Endothelial cell of umbilical vein (primary cell): Measurements from ENCODE around the gene SYT2. TPM values are rescaled to one million over a fixed set of nuclear protein-coding genes. Genes with fewer than 3 reads are reported as not detected.
"Not testable (repeated sequence)": the region's sequence is repeated elsewhere in the genome, so short reads cannot be mapped to it uniquely, and the experiment has no call there.

Source experiments
- BruUV-seq: library from RNA; stranded (reverse); fragments of 400-500 nt; replicated peaks from 2 replicates; lab custom pipeline; 2021; lab: Mats Ljungman, UMichigan
- CTCF ChIA-PET: fragments of 300-600, 350-600 bp; sonication (Branson Sonifier 250); formaldehyde crosslinking; loops from one replicate; lab custom pipeline; 2021; ENCODE audit warnings: antibody characterized with exemption, inconsistent platforms; lab: Charles Lee
- POLR2A ChIA-PET: fragments of 300-600, 350-600 bp; sonication (Branson Sonifier 250); formaldehyde crosslinking; loops from one replicate; lab custom pipeline; 2021; ENCODE audit warnings: antibody characterized with exemption, inconsistent platforms; lab: Charles Lee
- DNase-seq: peaks from one replicate; pipeline ENCODE4 v3.0.0-alpha.2; 2011; ENCODE audit warnings: low read depth, low spot score
- FAIRE-seq: peaks from 2 replicates; lab custom pipeline; 2011; peaks lifted over from hg19 to GRCh38; lab: Jason Lieb, UNC
- H2AFZ ChIP-seq: 2 replicates; pipeline ENCODE4 v1.6.0; 2012; ENCODE audit warnings: low read depth, low read length, control low read depth, inconsistent platforms
- H3K27ac ChIP-seq: 2 replicates; pipeline ENCODE4 v1.5.1; 2011; ENCODE audit warnings: low read depth, mild to moderate bottlenecking, control low read depth, low read length, moderate library complexity; ENCODE audit not compliant: insufficient read depth
- H3K27me3 ChIP-seq, 2 experiments: 2 replicates each; pipeline versions ENCODE4 v1.6.0 to v1.6.1; 2011; ENCODE audit warnings: low read length in 2 of 2, mixed read lengths in 1 of 2; ENCODE audit not compliant: control insufficient read depth in 2 of 2, insufficient read depth in 2 of 2
- H3K36me3 ChIP-seq, 2 experiments: 2 replicates in 1 of 2; 3 replicates in 1 of 2; pipeline ENCODE4 v1.5.1; 2011; ENCODE audit warnings: low read length in 2 of 2, mild to moderate bottlenecking in 1 of 2, moderate library complexity in 1 of 2; ENCODE audit not compliant: control insufficient read depth in 2 of 2, insufficient read depth in 2 of 2; ENCODE audit errors: extremely low read depth in 1 of 2
- H3K4me1 ChIP-seq: 3 replicates; pipeline ENCODE4 v1.5.1; 2011; ENCODE audit warnings: mild to moderate bottlenecking, low read length; ENCODE audit not compliant: control insufficient read depth, insufficient read depth; ENCODE audit errors: extremely low read depth
- H3K4me2 ChIP-seq: 2 replicates; pipeline ENCODE4 v1.6.1; 2011; ENCODE audit warnings: low read length, control low read depth, mixed read lengths; ENCODE audit not compliant: insufficient read depth
- H3K4me3 ChIP-seq, 3 experiments: fragments of 200-600 bp in 1 of 3; sonication (generic), shearing (Covaris generic) in 1 of 3; replicated peaks in 1 of 3; 2 replicates each; pipeline ENCODE4 v1.5.1; 2011 to 2016; ENCODE audit warnings: control low read depth in 3 of 3, low read length in 3 of 3, mild to moderate bottlenecking in 2 of 3, inconsistent platforms in 1 of 3, low read depth in 1 of 3, moderate library complexity in 1 of 3; ENCODE audit not compliant: insufficient read depth in 1 of 3
- H3K79me2 ChIP-seq: 2 replicates; pipeline ENCODE4 v1.6.0; 2012; ENCODE audit warnings: low read length, inconsistent platforms; ENCODE audit not compliant: control insufficient read depth, insufficient read depth
- H3K9ac ChIP-seq: replicated peaks from 2 replicates; pipeline ENCODE3; 2011; ENCODE audit warnings: low read length, control low read depth; ENCODE audit not compliant: insufficient read depth; ENCODE audit errors: extremely low read depth
- H3K9me1 ChIP-seq: replicated peaks from 3 replicates; pipeline ENCODE4 v1.6.0; 2011; ENCODE audit warnings: mild to moderate bottlenecking, low read length; ENCODE audit not compliant: control insufficient read depth, insufficient read depth; ENCODE audit errors: extremely low read depth
- H3K9me3 ChIP-seq: replicated peaks from 2 replicates; pipeline ENCODE4 v1.5.1; 2012; ENCODE audit warnings: low read length, inconsistent platforms; ENCODE audit not compliant: control insufficient read depth, insufficient read depth
- H4K20me1 ChIP-seq: replicated peaks from 2 replicates; pipeline ENCODE3; 2011; ENCODE audit warnings: mild to moderate bottlenecking, low read length; ENCODE audit not compliant: control insufficient read depth, insufficient read depth; ENCODE audit errors: extremely low read depth
- EZH2 ChIP-seq: IDR thresholded peaks from 2 replicates; pipeline ENCODE4 v1.6.1; 2012; ENCODE audit warnings: borderline replicate concordance, low read depth, mild to moderate bottlenecking, moderate library complexity, low read length, inconsistent platforms; ENCODE audit not compliant: severe bottlenecking
- FOS ChIP-seq: IDR thresholded peaks from 2 replicates; pipeline ENCODE4 v1.6.1; 2011; ENCODE audit warnings: mild to moderate bottlenecking, low read length, moderate library complexity, borderline replicate concordance; ENCODE audit not compliant: insufficient read depth
- GATA2 ChIP-seq: IDR thresholded peaks from 2 replicates; pipeline ENCODE4 v1.7.0; 2011; ENCODE audit warnings: low read depth, mild to moderate bottlenecking, moderate library complexity, mixed read lengths, low read length; ENCODE audit not compliant: insufficient read length, insufficient read depth
- JUN ChIP-seq: IDR thresholded peaks from 2 replicates; pipeline ENCODE4 v1.6.1; 2011; ENCODE audit warnings: borderline replicate concordance, low read depth; ENCODE audit not compliant: insufficient read length, insufficient read depth
- MYC ChIP-seq: IDR thresholded peaks from one replicate; pipeline ENCODE4 v1.6.1; 2011; ENCODE audit warnings: mild to moderate bottlenecking, low read depth, low read length
- POLR2A ChIP-seq: IDR thresholded peaks from 2 replicates; pipeline ENCODE4 v1.6.1; 2012; ENCODE audit warnings: low read depth, mild to moderate bottlenecking, control low read depth, low read length
- POLR2AphosphoS5 ChIP-seq: IDR thresholded peaks from 2 replicates; pipeline ENCODE4 v1.6.1; 2012; ENCODE audit warnings: low read depth, mild to moderate bottlenecking, control low read depth, low read length, moderate library complexity; ENCODE audit not compliant: insufficient read depth
- dilution Hi-C: fragments of 300-500 bp; cut with MboI; formaldehyde crosslinking; loops from one replicate; pipeline ENCODE4 v1.15.0; 2019; ENCODE audit warnings: low sequenced_read_pairs; ENCODE audit not compliant: extremely low pct_ligation_motif_present
- intact Hi-C: fragments of 100-400 bp; cut with micrococcal nuclease; formaldehyde crosslinking; loops from one replicate; pipeline ENCODE4 v1.10.0; 2022
- polyA plus RNA-seq, 4 experiments: library from polyadenylated mRNA; depleted of rRNA in 3 of 4; stranded (reverse) in 3 of 4; unstranded in 1 of 4; fragments of >200 nt; gene quantifications; 2 replicates each; pipeline versions ENCODE4 v1.2.1 to v1.2.3, GENCODE V29; 2011 to 2012; ENCODE audit warnings: missing spikeins in 1 of 4
- total RNA-seq: library from RNA; stranded (reverse); gene quantifications from 2 replicates; pipeline ENCODE4 v1.2.3, GENCODE V29; 2021
- TF ChIP-seq, protein P1 (sequence below), 2 donors: IDR thresholded peaks; 1 replicate in 1 of 2; 2 replicates in 1 of 2; pipeline ENCODE4 v1.5.1; 2011; ENCODE audit warnings: low read length in 2 of 2, mild to moderate bottlenecking in 2 of 2, moderate library complexity in 2 of 2, control low read depth in 1 of 2, inconsistent platforms in 1 of 2, low read depth in 1 of 2; ENCODE audit not compliant: insufficient read depth in 1 of 2; ENCODE audit errors: extremely low read depth in 1 of 2
- TF ChIP-seq, protein P2 (sequence below): IDR thresholded peaks from 2 replicates; pipeline ENCODE4 v1.6.1; 2011; ENCODE audit not compliant: insufficient read depth, insufficient read length

Gene SYT2
- total and polyA plus RNA-seq, 2 donors (not counting 3 experiments of a cell fraction or from before 2014, with no cell fraction given), result not detected

GRCh38 chr1:202716654-202717053, 6.4 kb upstream of the SYT2 start:
- no peak overlapping the region for H3K4me3 ChIP-seq
- dilution Hi-C loops, result no loop called here
- POLR2A ChIA-PET, result no interaction called here
- DNase-seq, result no peak
- no peak overlapping the region for H2AFZ ChIP-seq
- no peak for FAIRE-seq
- no peak overlapping the region for H3K27ac ChIP-seq
- CTCF ChIA-PET, result interaction anchor here (1.5 to 4.7 kb wide), 3 partner anchors 215 to 528 kb away, joined by 8 to 18 read pairs (median 13); no protein-coding TSS in a partner anchor
- peaks cover 9 to 20% of the 10 kb centered on the region in 2 experiments for H3K27me3 ChIP-seq
- H4K20me1 ChIP-seq, result no peaks in the 10 kb centered on the region
- no peaks in the 10 kb centered on the region for H3K79me2 ChIP-seq
- H3K4me1 ChIP-seq, result peaks cover 13% of the 10 kb centered on the region
- H3K9me3 ChIP-seq, result no peaks in the 10 kb centered on the region
- no peak for TF ChIP-seq FOS
- TF ChIP-seq MYC, result no peak
- TF ChIP-seq EZH2, result no peak
- TF ChIP-seq, protein P1, sequence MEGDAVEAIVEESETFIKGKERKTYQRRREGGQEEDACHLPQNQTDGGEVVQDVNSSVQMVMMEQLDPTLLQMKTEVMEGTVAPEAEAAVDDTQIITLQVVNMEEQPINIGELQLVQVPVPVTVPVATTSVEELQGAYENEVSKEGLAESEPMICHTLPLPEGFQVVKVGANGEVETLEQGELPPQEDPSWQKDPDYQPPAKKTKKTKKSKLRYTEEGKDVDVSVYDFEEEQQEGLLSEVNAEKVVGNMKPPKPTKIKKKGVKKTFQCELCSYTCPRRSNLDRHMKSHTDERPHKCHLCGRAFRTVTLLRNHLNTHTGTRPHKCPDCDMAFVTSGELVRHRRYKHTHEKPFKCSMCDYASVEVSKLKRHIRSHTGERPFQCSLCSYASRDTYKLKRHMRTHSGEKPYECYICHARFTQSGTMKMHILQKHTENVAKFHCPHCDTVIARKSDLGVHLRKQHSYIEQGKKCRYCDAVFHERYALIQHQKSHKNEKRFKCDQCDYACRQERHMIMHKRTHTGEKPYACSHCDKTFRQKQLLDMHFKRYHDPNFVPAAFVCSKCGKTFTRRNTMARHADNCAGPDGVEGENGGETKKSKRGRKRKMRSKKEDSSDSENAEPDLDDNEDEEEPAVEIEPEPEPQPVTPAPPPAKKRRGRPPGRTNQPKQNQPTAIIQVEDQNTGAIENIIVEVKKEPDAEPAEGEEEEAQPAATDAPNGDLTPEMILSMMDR (IDR thresholded peaks at IDR 0.05; ENCODE audit: extremely low read depth in 1 of 2, insufficient read depth in 1 of 2, low read depth in 1 of 2, low read length in 2 of 2), result no peak
- TF ChIP-seq POLR2AphosphoS5, result no peak
- TF ChIP-seq GATA2, result no peak
- no peak for TF ChIP-seq JUN
- no peak for TF ChIP-seq POLR2A
- TF ChIP-seq, protein P2, sequence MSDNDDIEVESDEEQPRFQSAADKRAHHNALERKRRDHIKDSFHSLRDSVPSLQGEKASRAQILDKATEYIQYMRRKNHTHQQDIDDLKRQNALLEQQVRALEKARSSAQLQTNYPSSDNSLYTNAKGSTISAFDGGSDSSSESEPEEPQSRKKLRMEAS, result no peak
- no peak overlapping the region for H3K9ac ChIP-seq
- no peaks in the 10 kb centered on the region for H3K9me1 ChIP-seq
- H3K36me3 ChIP-seq, result no peaks in the 10 kb centered on the region
- H3K4me2 ChIP-seq, result no peak overlapping the region
- BruUV-seq, result no TSS peak
- intact Hi-C loops, result loop anchor here (5.0 kb wide), 1 partner anchor 54 kb away; no protein-coding TSS in a partner anchor

- H3K36me3 ChIP-seq, FAIRE-seq, intact Hi-C loops, H3K9ac ChIP-seq, POLR2A ChIA-PET, dilution Hi-C loops, H3K4me2 ChIP-seq, DNase-seq, H4K20me1 ChIP-seq, BruUV-seq, H3K9me3 ChIP-seq, H2AFZ ChIP-seq, H3K9me1 ChIP-seq, H3K79me2 ChIP-seq, H3K27ac ChIP-seq, H3K4me3 ChIP-seq: not testable (repeated sequence)
- H3K4me1 ChIP-seq, result peaks cover 20% of the 10 kb centered on the region
- CTCF ChIA-PET, result interaction anchor here (0.9 to 4.7 kb wide), 3 partner anchors 22 to 521 kb away, joined by 3 to 18 read pairs (median 6); partner anchors contain the start of gene LGR6
- H3K27me3 ChIP-seq, result peaks cover 29 to 35% of the 10 kb centered on the region in 2 experiments
These were observed 3.9 kb upstream of the SYT2 start for GRCh38 chr1:202714202-202714601.
